ENCODE data around the gene ADD3.

The ADD3 gene

GRCh38 chr10:110022716-110023504 lies 15.1 kb downstream of the ADD3 start:
- H3K4me1 ChIP-seq (ENCODE audit: insufficient read depth, low read length): peaks cover 16% of the 10 kb centered on the region; the same call in 1 of the 2 replicates
- H3K9me3 ChIP-seq (ENCODE audit: insufficient read depth, low read depth, low read length): no peaks in the 10 kb centered on the region
- no peaks in the 10 kb centered on the region for H3K27me3 ChIP-seq (ENCODE audit: insufficient read depth, low read length)
- H3K36me3 ChIP-seq (ENCODE audit: insufficient read depth, low read length): no peaks in the 10 kb centered on the region
- no peak overlapping the region for H3K4me3 ChIP-seq (ENCODE audit: low read length)
- no peak overlapping the region for H3K27ac ChIP-seq (ENCODE audit: low read depth, low read length)
- no peak overlapping the region for H3K9ac ChIP-seq (ENCODE audit: low read depth, low read length)
- 74% methylated on average over 2 of the region's 2 CpGs for WGBS

GRCh38 chr10:110023785-110024465 lies 16.1 kb downstream of the ADD3 start:
- no peaks in the 10 kb centered on the region for H3K36me3 ChIP-seq (ENCODE audit: insufficient read depth, low read length)
- no peak overlapping the region for H3K4me3 ChIP-seq (ENCODE audit: low read length)
- 65% methylated on average over 2 of the region's 4 CpGs for WGBS
- H3K9me3 ChIP-seq (ENCODE audit: insufficient read depth, low read depth, low read length): no peaks in the 10 kb centered on the region
- H3K9ac ChIP-seq (ENCODE audit: low read depth, low read length): no peak overlapping the region
- H3K27ac ChIP-seq (ENCODE audit: low read depth, low read length): no peak overlapping the region
- peaks cover 16% of the 10 kb centered on the region; the same call in 1 of the 2 replicates for H3K4me1 ChIP-seq (ENCODE audit: insufficient read depth, low read length)
- no peaks in the 10 kb centered on the region for H3K27me3 ChIP-seq (ENCODE audit: insufficient read depth, low read length)

DNA sequence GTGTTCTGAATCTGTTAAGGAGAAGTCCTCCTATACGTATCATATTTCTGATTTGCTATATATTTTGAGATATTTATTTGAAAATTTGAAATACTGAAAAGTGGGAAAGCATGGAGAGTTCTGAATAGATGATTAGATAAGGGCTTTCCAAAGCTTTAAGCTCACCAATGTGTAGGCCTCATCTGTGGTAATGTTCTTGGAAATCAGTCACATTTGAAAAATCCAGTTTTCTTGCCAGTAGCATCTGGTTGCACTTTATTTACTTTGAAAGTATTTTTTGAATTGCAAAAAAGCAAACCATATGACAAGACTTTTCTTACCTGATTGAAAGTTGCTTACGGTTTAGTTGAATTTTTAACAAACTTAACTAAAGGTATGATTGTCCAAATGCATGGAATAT lies 21.7 kb downstream of the ADD3 start:
- H3K9me3 ChIP-seq (ENCODE audit: insufficient read depth, low read depth, low read length): no peaks in the 10 kb centered on the region
- no peaks in the 10 kb centered on the region for H3K27me3 ChIP-seq (ENCODE audit: insufficient read depth, low read length)
- H3K27ac ChIP-seq (ENCODE audit: low read depth, low read length): no peak overlapping the region
- H3K9ac ChIP-seq (ENCODE audit: low read depth, low read length): no peak overlapping the region
- H3K4me3 ChIP-seq (ENCODE audit: low read length): no peak overlapping the region
- peaks cover 12% of the 10 kb centered on the region for H3K4me1 ChIP-seq (ENCODE audit: insufficient read depth, low read length)
- H3K36me3 ChIP-seq (ENCODE audit: insufficient read depth, low read length): no peaks in the 10 kb centered on the region
- WGBS: no CpG with 5 or more reads among the region's 2 CpGs

GRCh38 chr10:110032801-110033700 lies 25.3 kb downstream of the ADD3 start:
- Histone ChIP-seq H3K9ac (ENCODE audit: low read depth, low read length) (no peak overlapping the region), H3K36me3 (ENCODE audit: insufficient read depth, low read length) (no peaks in the 10 kb centered on the region), H3K4me1 (ENCODE audit: insufficient read depth, low read length) (peaks cover 15% of the 10 kb centered on the region), H3K9me3 (ENCODE audit: insufficient read depth, low read depth, low read length) (no peaks in the 10 kb centered on the region), H3K4me3 (ENCODE audit: low read length) (no peak overlapping the region), H3K27me3 (ENCODE audit: insufficient read depth, low read length) (no peaks in the 10 kb centered on the region), H3K27ac (ENCODE audit: low read depth, low read length) (no peak overlapping the region)
- 87% methylated on average over 2 of the region's 4 CpGs for WGBS

DNA sequence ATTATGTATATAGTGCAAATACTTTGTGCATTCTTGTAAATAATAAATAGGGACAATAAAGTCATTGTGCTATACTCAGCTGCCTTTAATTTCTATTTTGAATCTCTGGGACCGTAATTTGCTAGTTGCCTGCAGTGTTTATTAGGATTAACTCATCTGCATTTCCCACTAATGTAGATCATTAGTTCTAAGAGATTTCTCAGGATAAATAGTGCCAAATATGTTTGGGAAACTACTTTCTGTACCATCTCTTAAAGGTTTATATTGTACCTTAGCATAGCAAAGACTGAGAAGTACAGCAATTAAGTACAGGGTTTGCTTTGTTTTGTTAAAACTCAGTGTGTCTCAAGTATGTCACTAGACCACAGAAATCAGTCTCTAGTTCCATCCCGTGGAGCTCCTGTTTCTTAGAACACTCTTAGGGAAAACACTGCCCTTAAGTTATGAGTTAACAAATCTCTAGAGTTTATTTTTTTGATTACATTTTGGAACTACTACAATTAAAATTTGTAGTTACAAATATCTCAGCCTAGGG lies 26.0 kb downstream of the ADD3 start:
- Histone ChIP-seq H3K27me3 (ENCODE audit: insufficient read depth, low read length) (no peaks in the 10 kb centered on the region), H3K4me3 (ENCODE audit: low read length) (no peak overlapping the region), H3K36me3 (ENCODE audit: insufficient read depth, low read length) (no peaks in the 10 kb centered on the region), H3K9ac (ENCODE audit: low read depth, low read length) (no peak overlapping the region), H3K9me3 (ENCODE audit: insufficient read depth, low read depth, low read length) (no peaks in the 10 kb centered on the region), H3K4me1 (ENCODE audit: insufficient read depth, low read length) (peaks cover 15% of the 10 kb centered on the region), H3K27ac (ENCODE audit: low read depth, low read length) (no peak overlapping the region)
- 80% methylated on average over 1 of the region's 2 CpGs for WGBS

DNA sequence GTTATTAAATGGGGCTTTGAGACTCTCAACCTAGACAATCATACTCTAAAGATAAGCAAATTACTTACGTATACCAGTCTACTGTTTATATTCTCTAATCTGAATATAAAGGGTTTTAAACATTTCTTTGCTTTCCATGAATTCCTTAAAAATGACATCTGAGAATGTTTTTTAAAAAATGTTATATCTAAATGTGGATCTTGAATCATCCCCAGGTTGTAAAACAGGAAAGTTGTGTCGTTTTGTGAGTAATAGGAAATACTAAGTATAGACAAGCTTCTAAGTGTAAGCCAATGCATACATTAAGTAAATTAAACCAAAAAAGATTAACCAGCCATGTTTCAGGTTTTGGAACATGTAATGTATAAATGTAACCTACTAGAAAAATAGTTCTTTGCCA lies 26.8 kb downstream of the ADD3 start:
- Histone ChIP-seq H3K4me1 (ENCODE audit: insufficient read depth, low read length) (peaks cover 19% of the 10 kb centered on the region), H3K4me3 (ENCODE audit: low read length) (no peak overlapping the region), H3K9ac (ENCODE audit: low read depth, low read length) (no peak overlapping the region), H3K27me3 (ENCODE audit: insufficient read depth, low read length) (no peaks in the 10 kb centered on the region), H3K27ac (ENCODE audit: low read depth, low read length) (no peak overlapping the region), H3K9me3 (ENCODE audit: insufficient read depth, low read depth, low read length) (no peaks in the 10 kb centered on the region), H3K36me3 (ENCODE audit: insufficient read depth, low read length) (no peaks in the 10 kb centered on the region)
- WGBS: 100% methylated on average over 1 of the region's 2 CpGs

DNA sequence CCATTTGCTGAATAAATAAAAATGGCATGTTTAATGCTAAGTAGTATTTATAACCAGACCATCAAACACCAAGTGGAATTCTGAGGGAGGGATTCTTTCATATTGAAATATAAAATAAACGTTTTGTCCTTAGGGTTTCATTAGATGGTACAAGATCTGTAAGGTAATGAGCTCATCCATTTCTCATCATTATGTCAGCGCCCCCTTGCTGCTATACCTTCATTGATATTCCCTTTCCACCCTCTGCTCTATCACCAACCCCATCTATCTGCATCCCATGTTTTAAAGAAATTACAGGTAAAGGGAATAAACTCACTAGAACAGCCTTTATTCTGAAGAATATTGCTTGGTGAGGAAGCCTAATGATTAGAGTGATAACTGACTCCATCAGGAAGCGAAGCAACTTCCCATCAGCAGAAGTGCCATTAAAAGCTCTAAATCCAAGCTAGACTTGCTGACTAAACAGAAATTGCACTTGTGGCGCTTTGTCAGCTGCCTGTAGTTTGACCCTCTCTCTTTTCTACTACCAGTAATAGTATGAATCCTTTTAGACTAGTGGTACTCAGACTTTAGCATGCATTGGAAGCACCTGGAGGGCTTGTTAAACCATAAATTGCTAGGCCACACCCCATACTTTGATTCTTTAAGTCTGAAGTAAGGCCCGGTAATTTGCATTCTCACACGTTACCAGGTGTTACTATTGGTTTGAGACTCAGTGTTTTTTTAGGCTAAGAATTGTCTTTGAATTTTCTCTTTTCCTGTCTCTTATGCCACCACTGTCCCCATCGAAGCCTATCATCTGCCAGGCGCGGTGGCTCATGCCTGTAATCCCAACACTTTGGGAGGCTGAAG lies 27.5 kb downstream of the ADD3 start:
- no peaks in the 10 kb centered on the region for H3K36me3 ChIP-seq (ENCODE audit: insufficient read depth, low read length)
- no peak overlapping the region for H3K27ac ChIP-seq (ENCODE audit: low read depth, low read length)
- H3K9ac ChIP-seq (ENCODE audit: low read depth, low read length): no peak overlapping the region
- 88% methylated on average over 8 of the region's 9 CpGs for WGBS
- H3K9me3 ChIP-seq (ENCODE audit: insufficient read depth, low read depth, low read length): no peaks in the 10 kb centered on the region
- no peak overlapping the region for H3K4me3 ChIP-seq (ENCODE audit: low read length)
- H3K4me1 ChIP-seq (ENCODE audit: insufficient read depth, low read length): peaks cover 19% of the 10 kb centered on the region
- no peaks in the 10 kb centered on the region for H3K27me3 ChIP-seq (ENCODE audit: insufficient read depth, low read length)

DNA sequence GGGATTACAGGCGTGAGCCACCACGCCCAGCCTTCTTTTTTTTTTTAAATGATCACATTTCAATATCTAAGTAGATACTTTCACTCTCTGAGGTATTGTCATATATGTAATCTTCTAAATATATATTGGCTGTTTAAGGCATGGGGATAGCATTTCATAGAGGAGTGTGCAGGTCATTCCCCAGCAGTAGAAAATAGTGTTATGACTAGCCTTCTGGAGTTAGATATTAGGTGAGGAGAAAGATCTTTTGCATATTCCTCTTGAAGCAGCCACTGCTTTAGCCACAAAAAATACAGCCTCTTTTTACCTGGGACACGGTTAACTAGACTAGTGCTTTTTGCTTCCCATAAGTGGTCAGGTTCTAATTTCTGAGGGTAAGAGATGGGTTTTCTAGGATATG lies 28.9 kb downstream of the ADD3 start:
- Histone ChIP-seq H3K9ac (ENCODE audit: low read depth, low read length) (no peak overlapping the region), H3K9me3 (ENCODE audit: insufficient read depth, low read depth, low read length) (no peaks in the 10 kb centered on the region), H3K4me3 (ENCODE audit: low read length) (no peak overlapping the region), H3K36me3 (ENCODE audit: insufficient read depth, low read length) (no peaks in the 10 kb centered on the region), H3K27me3 (ENCODE audit: insufficient read depth, low read length) (no peaks in the 10 kb centered on the region), H3K4me1 (ENCODE audit: insufficient read depth, low read length) (peaks cover 26% of the 10 kb centered on the region), H3K27ac (ENCODE audit: low read depth, low read length) (no peak overlapping the region)
- 91% methylated on average over 3 of the region's 3 CpGs for WGBS

DNA sequence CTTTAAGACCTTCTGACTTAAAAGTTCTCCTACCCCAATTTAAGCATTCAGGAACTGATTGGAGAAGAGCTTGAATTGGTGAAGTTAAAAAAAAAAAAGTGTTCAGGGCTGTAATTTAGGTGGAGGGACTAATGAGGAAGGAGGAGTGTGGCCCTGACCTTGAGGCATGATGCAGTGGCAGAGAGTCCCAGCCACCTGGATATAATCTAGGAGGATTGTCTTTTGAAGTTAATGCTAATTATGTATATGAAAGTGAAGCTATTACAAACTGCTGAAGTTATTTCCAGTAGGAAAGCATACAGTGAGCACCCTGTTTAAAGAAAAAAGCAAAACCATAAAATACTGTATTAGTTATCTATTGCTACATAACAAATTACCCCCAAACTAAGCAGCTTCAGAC lies 31.5 kb downstream of the ADD3 start:
- no peaks in the 10 kb centered on the region for H3K9me3 ChIP-seq (ENCODE audit: insufficient read depth, low read depth, low read length)
- H3K36me3 ChIP-seq (ENCODE audit: insufficient read depth, low read length): no peaks in the 10 kb centered on the region
- no peak overlapping the region for H3K4me3 ChIP-seq (ENCODE audit: low read length)
- peaks cover 21% of the 10 kb centered on the region for H3K4me1 ChIP-seq (ENCODE audit: insufficient read depth, low read length)
- no peak overlapping the region for H3K9ac ChIP-seq (ENCODE audit: low read depth, low read length)
- H3K27ac ChIP-seq (ENCODE audit: low read depth, low read length): no peak overlapping the region
- no peaks in the 10 kb centered on the region for H3K27me3 ChIP-seq (ENCODE audit: insufficient read depth, low read length)

- Histone ChIP-seq H3K9ac (ENCODE audit: low read depth, low read length) (no peak overlapping the region), H3K27me3 (ENCODE audit: insufficient read depth, low read length) (no peaks in the 10 kb centered on the region)
- no CpG with 5 or more reads among the region's 1 CpG for WGBS
Observed at GRCh38 chr10:110040108-110040507, 32.3 kb downstream of the ADD3 start.

More at GRCh38 chr10:110040108-110040507, 32.3 kb downstream of the ADD3 start:
- H3K9me3 ChIP-seq (ENCODE audit: insufficient read depth, low read depth, low read length): no peaks in the 10 kb centered on the region
- no peak overlapping the region for H3K4me3 ChIP-seq (ENCODE audit: low read length)
- H3K27ac ChIP-seq (ENCODE audit: low read depth, low read length): no peak overlapping the region
- H3K4me1 ChIP-seq (ENCODE audit: insufficient read depth, low read length): peaks cover 19% of the 10 kb centered on the region
- no peaks in the 10 kb centered on the region for H3K36me3 ChIP-seq (ENCODE audit: insufficient read depth, low read length)
